Measurements from ENCODE around the gene DUSP15. TPM values are rescaled to one million over a fixed set of nuclear protein-coding genes. Genes with fewer than 3 reads are reported as not detected.
A peak's percentile ranks its signal among the peaks of the same experiment; 100 is the strongest.

Gene DUSP15
- total and polyA plus RNA-seq, 3 donors from 2014 or later: 175 to 274 (median 182) TPM

- Histone ChIP-seq H3K36me3 (ENCODE audit: low read depth, missing control alignments) (no peaks in the 10 kb centered on the region), H3K4me3 (no peak overlapping the region), H3K27me3 (no peaks in the 10 kb centered on the region), H3K27ac (no peak overlapping the region), H3K4me1 (peaks cover 54% of the 10 kb centered on the region), H3K9me3 (no peaks in the 10 kb centered on the region)
- no peak for TF ChIP-seq CTCF (IDR thresholded peaks at IDR 0.05)
- TF ChIP-seq POLR2A (IDR thresholded peaks at IDR 0.05): no peak
- DNase-seq: no peak
- intact Hi-C loops (cut with DNase I; ENCODE audit: low total_unique reads): no loop called here
- 70 to 72% methylated on average over 5 of the region's 5 CpGs for WGBS, 2 donors
Observed at GRCh38 chr20:31839782-31840487, 30.4 kb downstream of the DUSP15 start.

- intact Hi-C loops (cut with DNase I; ENCODE audit: low total_unique reads): no loop called here
- Histone ChIP-seq H3K9me3 (no peaks in the 10 kb centered on the region), H3K27me3 (no peaks in the 10 kb centered on the region), H3K27ac (no peak overlapping the region), H3K36me3 (ENCODE audit: low read depth, missing control alignments) (no peaks in the 10 kb centered on the region), H3K4me3 (no peak overlapping the region), H3K4me1 (peaks cover 59% of the 10 kb centered on the region)
- TF ChIP-seq POLR2A (IDR thresholded peaks at IDR 0.05) (no peak), CTCF (IDR thresholded peaks at IDR 0.05) (no peak)
- 68 to 77% methylated on average over 9 of the region's 9 CpGs for WGBS, 2 donors
- DNase-seq: no peak
Observed at GRCh38 chr20:31838646-31839292, 31.6 kb downstream of the DUSP15 start.

- no peak for DNase-seq
- H3K9me3 ChIP-seq: no peaks in the 10 kb centered on the region
- no peaks in the 10 kb centered on the region for H3K36me3 ChIP-seq (ENCODE audit: low read depth, missing control alignments)
- H3K27me3 ChIP-seq: no peaks in the 10 kb centered on the region
- peak overlapping the region in 1 of 2 donors; percentile 23 for H3K27ac ChIP-seq
- TF ChIP-seq POLR2A (IDR thresholded peaks at IDR 0.05): no peak
- TF ChIP-seq CTCF (IDR thresholded peaks at IDR 0.05): no peak
- WGBS, 2 donors: 50 to 55% methylated on average over 3 of the region's 3 CpGs
- H3K4me3 ChIP-seq: no peak overlapping the region
- H3K4me1 ChIP-seq: peaks cover 61% of the 10 kb centered on the region
- intact Hi-C loops (cut with DNase I; ENCODE audit: low total_unique reads): no loop called here
Observed at GRCh38 chr20:31837896-31838397, 32.4 kb downstream of the DUSP15 start.

GRCh38 chr20:31836853-31837608, 33.3 kb downstream of the DUSP15 start:
- no peak for DNase-seq
- Histone ChIP-seq H3K27me3 (no peaks in the 10 kb centered on the region), H3K4me1 (peaks cover 53% of the 10 kb centered on the region), H3K36me3 (ENCODE audit: low read depth, missing control alignments) (no peaks in the 10 kb centered on the region), H3K27ac (no peak overlapping the region), H3K4me3 (no peak overlapping the region), H3K9me3 (no peaks in the 10 kb centered on the region)
- TF ChIP-seq POLR2A (IDR thresholded peaks at IDR 0.05): no peak
- no peak for TF ChIP-seq CTCF (IDR thresholded peaks at IDR 0.05)
- WGBS, 2 donors: 71 to 79% methylated on average over 1 to 5 of the region's 5 CpGs
- intact Hi-C loops (cut with DNase I; ENCODE audit: low total_unique reads): no loop called here
